Measurements from ENCODE around the gene TBXT. TPM values are rescaled to one million over a fixed set of nuclear protein-coding genes. Genes with fewer than 3 reads are reported as not detected.
A peak's percentile ranks its signal among the peaks of the same experiment; 100 is the strongest.

The TBXT gene, protein sequence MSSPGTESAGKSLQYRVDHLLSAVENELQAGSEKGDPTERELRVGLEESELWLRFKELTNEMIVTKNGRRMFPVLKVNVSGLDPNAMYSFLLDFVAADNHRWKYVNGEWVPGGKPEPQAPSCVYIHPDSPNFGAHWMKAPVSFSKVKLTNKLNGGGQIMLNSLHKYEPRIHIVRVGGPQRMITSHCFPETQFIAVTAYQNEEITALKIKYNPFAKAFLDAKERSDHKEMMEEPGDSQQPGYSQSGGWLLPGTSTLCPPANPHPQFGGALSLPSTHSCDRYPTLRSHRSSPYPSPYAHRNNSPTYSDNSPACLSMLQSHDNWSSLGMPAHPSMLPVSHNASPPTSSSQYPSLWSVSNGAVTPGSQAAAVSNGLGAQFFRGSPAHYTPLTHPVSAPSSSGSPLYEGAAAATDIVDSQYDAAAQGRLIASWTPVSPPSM
- not detected in 2 replicates for total RNA-seq

DNA sequence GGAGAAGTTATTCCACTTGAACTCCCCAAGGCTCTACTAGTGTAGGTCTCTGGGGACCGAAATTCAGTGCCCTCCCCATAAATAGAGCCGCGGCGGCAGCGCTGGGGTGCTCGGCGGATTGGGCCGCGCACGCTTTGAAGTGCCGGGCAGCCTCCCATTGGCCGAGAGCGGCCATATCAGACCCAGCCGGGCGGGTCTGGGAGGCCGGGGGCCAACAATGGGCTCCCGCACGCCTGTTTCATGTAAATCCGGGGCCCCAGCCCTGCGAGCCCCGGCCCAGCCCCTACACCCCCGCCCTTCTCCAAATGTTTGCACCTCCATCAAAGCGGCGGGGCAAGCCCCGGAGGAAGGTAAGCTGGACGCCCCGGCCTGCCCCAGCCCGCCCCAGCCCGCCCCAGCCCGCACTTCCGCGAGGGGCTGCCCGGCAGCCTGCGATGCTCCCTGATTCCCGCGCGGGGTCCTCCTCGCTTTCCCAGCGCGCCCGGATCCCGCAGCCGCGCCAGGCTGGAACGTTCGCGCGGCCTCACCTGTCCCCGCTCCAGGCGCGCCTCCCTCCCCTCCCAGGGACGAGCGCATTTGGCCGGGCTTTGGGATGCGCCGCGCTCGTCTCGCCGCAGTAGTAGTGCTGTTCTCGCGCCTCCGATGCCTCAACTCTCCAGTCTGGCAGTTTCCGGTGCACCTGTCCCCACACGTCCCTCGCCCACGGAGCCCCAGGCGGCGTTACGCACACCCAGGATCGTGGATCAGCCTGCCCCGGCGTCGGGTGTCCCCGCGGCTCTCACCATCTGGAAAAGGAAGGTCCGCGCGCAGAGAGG lies at the start of gene TBXT:
TBXT (minus strand) TSS at position 51 of the 815 bp plus-strand sequence. CDS start 260 bp downstream, outside the sequence.
- Mint-ChIP-seq H3K27ac (peak within 1 kb of the TSS; percentile 15), H3K27me3 (peaks cover 64% of the 10 kb centered on the region), H3K9me3 (no peaks in the 10 kb centered on the region), H3K4me3 (peak within 1 kb of the TSS; percentile 69), H3K36me3 (ENCODE audit: low read depth) (peaks cover 3% of the 10 kb centered on the region), H3K4me1 (peaks cover 5% of the 10 kb centered on the region)
- intact Hi-C loops (cut with micrococcal nuclease): loop anchor here (5.0 to 10.0 kb wide), 3 partner anchors 161 to 503 kb away; partner anchors contain the start of gene PDE10A
- no peak for DNase-seq

DNA sequence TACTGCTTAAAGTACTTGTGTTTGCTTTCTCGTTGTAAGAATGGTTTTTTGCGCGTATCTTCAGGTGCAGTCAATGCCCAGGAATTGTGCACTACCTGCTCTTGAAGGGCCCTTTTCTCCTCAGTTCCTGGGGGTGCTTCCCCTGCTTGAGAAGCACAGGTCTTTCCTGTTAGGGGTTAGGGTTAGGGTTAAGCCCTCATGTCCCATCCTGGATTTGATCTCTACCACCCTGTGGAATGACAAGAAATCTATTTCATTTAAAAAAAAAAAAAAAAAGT lies 39.6 kb upstream of the TBXT start:
- intact Hi-C loops (cut with micrococcal nuclease): no loop called here
- no peak overlapping the region for H3K27ac Mint-ChIP-seq
- H3K36me3 Mint-ChIP-seq (ENCODE audit: low read depth): no peaks in the 10 kb centered on the region
- no peaks in the 10 kb centered on the region for H3K4me1 Mint-ChIP-seq
- H3K27me3 Mint-ChIP-seq: peaks cover 27% of the 10 kb centered on the region
- H3K9me3 Mint-ChIP-seq: no peaks in the 10 kb centered on the region
- DNase-seq: no peak
- no peak overlapping the region for H3K4me3 Mint-ChIP-seq

DNA sequence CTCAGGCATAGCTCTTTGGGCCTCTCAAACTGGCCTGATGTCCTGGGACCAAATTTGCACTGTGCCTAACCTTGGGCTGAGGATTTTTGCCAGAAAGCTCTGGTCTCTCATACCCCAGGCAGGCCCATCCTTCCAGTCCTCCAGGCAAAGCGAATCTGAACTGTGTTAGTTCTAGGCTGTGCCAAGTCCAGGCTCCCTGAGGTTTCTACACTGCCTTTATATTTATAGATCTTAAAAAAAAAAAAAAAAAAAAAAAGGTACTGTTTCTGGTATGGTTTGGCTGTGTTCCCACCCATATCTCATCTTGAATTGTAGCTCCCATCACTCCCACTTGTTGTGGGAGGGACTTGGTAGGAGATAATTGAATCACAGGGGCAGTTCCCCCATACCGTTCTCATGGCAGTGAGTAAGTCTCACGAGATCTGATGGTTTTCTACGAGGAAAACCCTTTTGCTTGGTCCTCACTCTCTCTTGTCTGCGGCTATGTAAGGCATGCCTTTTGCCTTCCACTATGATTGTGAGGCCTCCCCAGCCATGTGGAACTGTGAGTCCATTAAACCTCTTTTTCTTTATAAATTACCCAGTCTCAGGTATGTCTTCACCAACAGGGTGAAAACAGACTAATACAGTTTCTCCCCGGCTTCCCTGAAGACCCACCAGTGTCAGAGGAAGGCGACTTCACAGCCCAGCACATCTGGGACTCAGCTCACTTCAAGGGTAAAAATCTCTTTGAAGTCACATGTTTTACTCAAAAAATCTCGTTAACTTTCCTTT lies 39.0 kb upstream of the TBXT start:
- Mint-ChIP-seq H3K9me3 (no peaks in the 10 kb centered on the region), H3K4me1 (no peaks in the 10 kb centered on the region), H3K4me3 (no peak overlapping the region), H3K27ac (no peak overlapping the region), H3K27me3 (peaks cover 28% of the 10 kb centered on the region), H3K36me3 (ENCODE audit: low read depth) (no peaks in the 10 kb centered on the region)
- DNase-seq: no peak
- intact Hi-C loops (cut with micrococcal nuclease): no loop called here

DNA sequence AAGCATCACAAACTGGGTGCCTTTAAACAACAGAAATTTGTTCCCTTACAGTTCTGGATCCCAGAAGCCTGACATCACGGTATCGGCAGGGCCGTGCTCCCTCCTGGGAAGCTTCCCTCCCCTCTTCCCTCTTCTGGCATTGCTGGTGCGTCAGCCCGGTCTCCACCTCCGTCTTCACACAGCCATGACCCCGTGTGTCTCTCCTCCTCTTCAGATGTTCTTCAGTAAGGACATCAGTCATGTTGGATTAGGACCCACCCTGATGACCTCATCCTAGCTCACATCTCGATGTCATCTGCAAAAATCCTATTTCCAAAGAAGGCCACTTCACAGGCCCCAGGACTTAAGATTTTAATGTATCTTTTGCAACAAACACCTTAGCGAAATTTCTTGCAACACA lies 38.4 kb upstream of the TBXT start:
- intact Hi-C loops (cut with micrococcal nuclease): no loop called here
- H3K4me1 Mint-ChIP-seq: no peaks in the 10 kb centered on the region
- H3K27me3 Mint-ChIP-seq: peaks cover 24% of the 10 kb centered on the region
- no peak for DNase-seq
- H3K9me3 Mint-ChIP-seq: no peaks in the 10 kb centered on the region
- H3K36me3 Mint-ChIP-seq (ENCODE audit: low read depth): no peaks in the 10 kb centered on the region
- H3K4me3 Mint-ChIP-seq: no peak overlapping the region
- H3K27ac Mint-ChIP-seq: no peak overlapping the region

DNA sequence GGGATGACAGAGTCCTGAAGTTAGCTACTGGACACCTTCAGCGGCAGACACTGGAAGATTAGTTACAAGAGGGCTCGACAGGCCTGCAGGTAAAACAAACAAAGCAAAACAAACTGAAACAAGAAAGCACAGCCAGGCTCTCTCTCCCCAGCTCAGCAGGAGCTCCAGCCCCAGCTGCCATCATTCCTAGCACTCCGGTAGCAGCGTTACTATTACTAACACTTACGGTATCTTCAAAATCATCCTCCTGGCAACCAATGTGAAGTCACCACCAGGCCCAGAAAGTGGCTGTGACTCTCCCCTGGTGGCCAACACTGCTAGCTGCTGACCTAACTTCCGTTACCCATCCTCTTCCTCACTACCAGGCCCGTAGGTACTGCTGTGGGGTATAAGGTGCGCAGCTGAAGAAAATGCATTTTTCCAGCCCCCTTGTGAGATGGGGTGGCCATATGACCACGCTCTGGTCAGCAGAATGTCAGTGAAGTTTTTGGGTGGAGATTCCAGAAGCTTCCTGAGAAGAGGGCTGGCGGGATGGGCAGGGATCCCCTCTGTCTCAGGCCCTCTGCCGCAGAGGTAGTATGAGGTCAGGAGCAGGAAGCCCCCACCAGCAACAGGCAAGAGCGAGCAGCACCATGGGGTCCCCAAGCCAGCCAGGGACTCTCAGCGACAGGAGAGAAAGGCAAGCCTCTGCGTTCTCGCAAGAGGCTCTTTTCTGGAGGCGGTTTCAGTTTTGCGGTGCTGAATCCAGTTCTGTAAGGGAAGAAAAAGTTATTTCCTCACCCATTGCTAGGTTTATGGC lies 37.4 kb upstream of the TBXT start:
- intact Hi-C loops (cut with micrococcal nuclease): no loop called here
- Mint-ChIP-seq H3K4me1 (no peaks in the 10 kb centered on the region), H3K27me3 (peaks cover 23% of the 10 kb centered on the region), H3K4me3 (no peak overlapping the region), H3K27ac (no peak overlapping the region), H3K9me3 (no peaks in the 10 kb centered on the region), H3K36me3 (ENCODE audit: low read depth) (no peaks in the 10 kb centered on the region)
- no peak for DNase-seq

DNA sequence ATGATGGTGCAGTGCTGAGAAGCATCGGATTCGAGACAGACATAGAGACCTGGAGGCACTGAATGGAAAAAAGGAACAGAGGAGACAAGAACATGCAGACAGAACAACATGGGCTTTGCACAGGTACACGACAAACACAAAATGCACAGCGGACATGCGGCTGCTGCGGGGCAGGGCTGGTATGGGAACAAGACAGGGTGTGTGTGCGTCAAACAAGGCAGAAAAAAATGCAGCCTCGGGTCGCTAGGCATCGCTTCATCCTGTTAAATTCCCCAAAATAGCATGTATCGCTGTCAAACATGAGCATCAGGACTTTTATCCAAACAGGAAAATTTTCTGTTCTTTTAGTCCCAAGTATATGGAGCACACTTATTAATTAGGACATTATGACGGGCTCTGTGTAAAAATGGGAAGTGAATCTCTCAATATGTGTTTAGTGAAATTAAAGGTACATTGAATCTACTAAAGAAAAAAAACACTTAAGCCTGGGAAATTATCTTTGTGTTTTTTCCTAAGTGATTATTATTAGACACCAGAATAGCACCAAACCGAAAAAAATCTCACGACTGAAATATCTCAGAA lies 36.1 kb upstream of the TBXT start:
- Mint-ChIP-seq H3K9me3 (no peaks in the 10 kb centered on the region), H3K4me3 (no peak overlapping the region), H3K27ac (no peak overlapping the region), H3K27me3 (peaks cover 15% of the 10 kb centered on the region), H3K36me3 (ENCODE audit: low read depth) (no peaks in the 10 kb centered on the region), H3K4me1 (no peaks in the 10 kb centered on the region)
- intact Hi-C loops (cut with micrococcal nuclease): no loop called here
- no peak for DNase-seq

DNA sequence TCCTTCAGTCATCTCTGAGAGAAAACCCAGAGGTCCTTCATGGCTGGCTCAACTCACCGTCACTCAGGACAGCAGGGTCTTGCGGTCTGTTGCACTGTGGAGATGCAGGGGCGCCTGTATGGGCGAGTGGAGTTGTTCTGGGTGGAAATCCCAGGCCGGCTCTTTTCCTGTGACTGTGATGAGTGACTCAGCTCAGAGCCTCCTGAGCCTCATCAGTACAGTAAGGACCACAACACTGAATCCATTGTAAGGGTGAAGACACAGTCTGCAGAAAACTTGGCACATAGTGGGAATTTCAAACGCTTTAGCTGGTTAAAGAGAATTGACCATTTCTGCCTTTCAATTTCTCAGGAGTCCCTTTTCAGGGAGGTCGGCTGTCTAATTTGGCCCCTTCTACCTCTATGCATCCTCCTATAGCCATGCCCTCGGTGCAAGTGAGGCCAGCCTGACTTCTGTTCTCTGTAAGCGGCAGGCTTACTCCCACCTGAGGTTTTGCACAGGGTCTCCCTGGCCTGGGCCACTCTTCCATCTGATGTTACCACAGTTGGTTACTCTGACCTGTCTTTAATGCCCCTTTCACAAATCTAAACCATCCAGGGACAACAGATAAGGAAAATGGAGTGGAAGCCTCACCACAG lies 35.5 kb upstream of the TBXT start:
- Mint-ChIP-seq H3K36me3 (ENCODE audit: low read depth) (no peaks in the 10 kb centered on the region), H3K9me3 (no peaks in the 10 kb centered on the region), H3K4me3 (no peak overlapping the region), H3K27ac (no peak overlapping the region), H3K4me1 (no peaks in the 10 kb centered on the region), H3K27me3 (peaks cover 13% of the 10 kb centered on the region)
- DNase-seq: no peak
- intact Hi-C loops (cut with micrococcal nuclease): no loop called here

DNA sequence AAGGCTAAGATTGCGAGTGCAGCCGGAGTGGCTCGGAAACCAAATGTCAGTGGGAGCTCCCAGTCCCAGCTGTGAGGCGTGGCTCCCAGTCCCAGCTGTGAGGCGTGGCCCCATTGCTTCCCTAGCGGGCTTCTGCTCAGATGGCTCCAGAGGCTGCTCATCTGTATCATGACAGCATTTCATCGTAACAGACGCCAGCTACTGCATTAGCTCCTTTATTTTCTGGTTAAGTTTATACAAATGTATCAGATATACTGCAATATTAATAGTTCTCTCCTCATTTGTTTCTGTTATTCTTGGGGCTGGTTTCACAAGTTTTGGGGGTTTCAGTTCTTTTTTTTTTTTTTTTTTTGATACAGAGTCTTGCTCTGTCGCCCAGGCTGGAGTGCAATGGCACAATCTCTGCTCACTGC lies 34.7 kb upstream of the TBXT start:
- no peaks in the 10 kb centered on the region for H3K9me3 Mint-ChIP-seq
- no peak for DNase-seq
- H3K4me1 Mint-ChIP-seq: no peaks in the 10 kb centered on the region
- H3K36me3 Mint-ChIP-seq (ENCODE audit: low read depth): no peaks in the 10 kb centered on the region
- H3K27ac Mint-ChIP-seq: no peak overlapping the region
- peaks cover 17% of the 10 kb centered on the region for H3K27me3 Mint-ChIP-seq
- H3K4me3 Mint-ChIP-seq: no peak overlapping the region
- intact Hi-C loops (cut with micrococcal nuclease): no loop called here

DNA sequence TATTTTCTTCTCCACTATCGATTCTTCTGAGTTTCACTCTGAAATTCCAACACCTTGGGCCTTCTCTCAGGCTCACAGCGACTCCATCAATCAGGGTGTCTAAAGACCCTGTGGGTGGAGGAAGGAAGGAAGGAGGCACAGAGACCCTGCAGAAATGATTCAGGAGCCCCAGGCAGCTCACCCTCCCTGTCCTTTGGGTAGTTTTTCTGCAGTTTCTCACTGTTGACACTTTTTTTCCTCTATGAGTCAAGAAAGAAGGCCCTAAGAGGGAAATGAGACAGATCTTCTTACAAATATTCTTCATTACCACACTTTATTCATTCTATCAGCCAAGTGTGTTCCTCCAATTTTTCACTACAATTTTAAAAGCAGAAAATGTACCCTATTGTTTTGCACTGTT lies 34.2 kb upstream of the TBXT start:
- no peak overlapping the region for H3K4me3 Mint-ChIP-seq
- no peaks in the 10 kb centered on the region for H3K9me3 Mint-ChIP-seq
- intact Hi-C loops (cut with micrococcal nuclease): no loop called here
- H3K36me3 Mint-ChIP-seq (ENCODE audit: low read depth): no peaks in the 10 kb centered on the region
- DNase-seq: no peak
- peaks cover 16% of the 10 kb centered on the region for H3K27me3 Mint-ChIP-seq
- no peak overlapping the region for H3K27ac Mint-ChIP-seq
- no peaks in the 10 kb centered on the region for H3K4me1 Mint-ChIP-seq

DNA sequence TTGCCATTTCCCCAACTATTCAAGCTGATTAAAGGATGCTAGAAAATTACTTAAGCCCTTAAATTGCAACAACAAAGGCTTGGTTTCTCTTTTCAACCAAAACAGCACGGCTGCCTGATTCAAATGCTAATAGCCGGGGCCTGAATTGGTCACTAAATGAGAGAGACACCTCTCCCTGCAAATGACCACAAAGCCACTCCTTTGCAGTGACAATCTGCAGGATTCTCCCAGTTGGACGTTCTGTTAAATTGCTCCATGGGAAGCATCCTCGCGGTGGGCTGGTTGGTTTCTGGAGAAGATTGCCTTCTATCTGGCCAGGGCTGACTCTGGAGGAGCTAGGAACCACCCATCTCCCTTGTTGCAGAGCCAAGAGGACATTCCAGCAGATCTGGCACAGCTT lies 29.7 kb upstream of the TBXT start:
- Mint-ChIP-seq H3K4me3 (no peak overlapping the region), H3K4me1 (no peaks in the 10 kb centered on the region), H3K27me3 (peaks cover 14% of the 10 kb centered on the region), H3K27ac (no peak overlapping the region), H3K36me3 (ENCODE audit: low read depth) (no peaks in the 10 kb centered on the region), H3K9me3 (no peaks in the 10 kb centered on the region)
- intact Hi-C loops (cut with micrococcal nuclease): no loop called here
- no peak for DNase-seq

DNA sequence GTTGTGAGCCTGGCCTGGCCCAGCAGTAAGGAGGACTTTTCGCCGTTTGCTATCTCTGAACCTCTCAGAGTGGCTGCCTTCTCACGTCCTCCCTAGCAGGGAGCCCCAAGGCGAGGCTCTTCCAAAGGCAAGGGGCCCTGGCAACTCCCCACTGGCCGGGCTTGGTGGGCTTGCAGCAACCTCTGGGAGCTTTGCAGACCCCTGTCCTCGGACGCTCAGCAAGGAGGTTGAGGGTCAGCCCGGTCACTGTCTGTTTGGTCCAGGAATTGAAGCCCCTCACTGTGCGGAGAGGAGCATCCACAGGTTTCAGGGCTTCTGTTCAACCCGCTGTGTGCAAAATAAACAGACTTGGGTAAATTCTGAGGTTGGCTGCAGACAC lies 28.2 kb upstream of the TBXT start:
- Mint-ChIP-seq H3K9me3 (no peaks in the 10 kb centered on the region), H3K4me1 (no peaks in the 10 kb centered on the region), H3K27ac (no peak overlapping the region)

DNA sequence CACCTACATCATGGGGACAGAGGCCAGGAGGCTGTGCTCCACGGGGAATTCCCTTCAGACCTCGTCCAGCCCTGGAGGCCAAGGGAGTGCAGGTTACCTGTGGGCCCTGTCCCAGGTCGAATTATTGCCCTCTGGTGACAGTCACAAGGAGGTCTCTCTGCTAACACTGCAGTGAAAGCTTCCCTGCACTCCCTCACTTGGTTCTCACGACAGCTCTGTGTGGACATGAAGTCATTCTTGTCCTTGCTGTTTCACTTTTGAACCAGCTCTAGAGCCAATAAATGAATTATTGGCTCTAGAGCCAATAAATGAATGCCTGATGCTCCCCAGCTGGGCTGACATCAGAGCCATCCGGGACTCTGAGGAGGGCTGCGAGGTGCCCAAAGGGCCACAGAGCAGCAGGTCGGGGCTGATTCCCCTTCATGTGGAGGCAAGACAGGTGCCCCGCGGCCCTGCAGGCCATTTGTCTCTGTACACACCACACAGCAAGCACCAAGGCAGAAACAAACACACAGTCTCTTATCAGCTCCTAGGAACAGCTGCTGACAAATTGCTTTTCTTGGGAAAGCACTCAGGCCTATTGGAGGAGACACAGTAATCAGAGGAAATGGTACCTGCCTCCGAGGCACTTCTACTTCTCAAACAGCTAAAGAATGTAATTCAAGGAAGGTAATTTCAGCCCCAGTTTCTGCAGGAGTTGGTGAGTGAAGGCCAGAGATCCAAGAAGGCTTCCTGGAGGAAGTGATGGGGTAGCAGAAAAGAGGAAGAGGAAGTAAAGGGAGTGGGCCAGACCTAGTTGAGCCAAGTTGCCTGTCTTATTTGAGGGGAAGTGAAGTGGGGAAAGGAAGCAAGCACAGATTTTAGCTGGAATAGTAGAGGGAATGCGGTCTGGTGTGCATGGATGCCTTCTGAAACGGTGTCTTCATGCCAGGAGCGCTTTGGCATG lies 27.5 kb upstream of the TBXT start:
- Mint-ChIP-seq H3K27me3 (peaks cover 5% of the 10 kb centered on the region), H3K4me1 (no peaks in the 10 kb centered on the region)
- intact Hi-C loops (cut with micrococcal nuclease): no loop called here

More for the DNA sequence above, 28.2 kb upstream of the TBXT start:
- no peak for DNase-seq
- H3K27me3 Mint-ChIP-seq: peaks cover 8% of the 10 kb centered on the region
- intact Hi-C loops (cut with micrococcal nuclease): no loop called here
- H3K4me3 Mint-ChIP-seq: no peak overlapping the region
- H3K36me3 Mint-ChIP-seq (ENCODE audit: low read depth): no peaks in the 10 kb centered on the region

More for the DNA sequence above, 27.5 kb upstream of the TBXT start:
- Mint-ChIP-seq H3K4me3 (no peak overlapping the region), H3K27ac (no peak overlapping the region), H3K36me3 (ENCODE audit: low read depth) (no peaks in the 10 kb centered on the region), H3K9me3 (no peaks in the 10 kb centered on the region)
- DNase-seq: no peak
